GM12891 (cell line): ENCODE measurements around the gene SCNN1B.

Source experiments
- PAX5 ChIP-seq: IDR thresholded peaks from 2 replicates; pipeline ENCODE4 v1.6.1; 2011; ENCODE audit warnings: low read length, moderate library complexity, mild to moderate bottlenecking; ENCODE audit not compliant: insufficient read depth, severe bottlenecking
- POLR2A ChIP-seq: IDR thresholded peaks from 2 replicates; pipeline ENCODE4 v1.6.1; 2011; ENCODE audit warnings: low read depth, low read length, control low read depth
- POLR2AphosphoS5 ChIP-seq: IDR thresholded peaks from 2 replicates; pipeline ENCODE4 v1.6.1; 2011; ENCODE audit warnings: low read depth, low read length, control low read depth

GRCh38 chr16:23286131-23286532, 16.0 kb upstream of the SCNN1B start:
- TF ChIP-seq POLR2A, result no peak
- no peak for TF ChIP-seq POLR2AphosphoS5
- no peak for TF ChIP-seq PAX5
